Hepatic stellate cell (primary cell): Measurements from ENCODE around the gene CD207.
A peak's percentile ranks its signal among the peaks of the same experiment; 100 is the strongest.
"Not testable (repeated sequence)": the region's sequence is repeated elsewhere in the genome, so short reads cannot be mapped to it uniquely, and the experiment has no call there.

ENCODE experiments used
- DNase-seq: peaks from one replicate; pipeline ENCODE4 v3.0.0; 2011; ENCODE audit warnings: low spot score

CD207 gene

GRCh38 chr2:70835643-70836042, at the start of gene CD207:
TSS of gene CD207 (minus strand) at chr2:70835816. CDS start at chr2:70835776, 40 bp downstream.
- no peak for DNase-seq

GRCh38 chr2:70878543-70878942, 42.9 kb upstream of the CD207 start:
- not testable (repeated sequence) for DNase-seq

GRCh38 chr2:70876138-70876537, 40.5 kb upstream of the CD207 start:
- DNase-seq = not testable (repeated sequence)

- no peak for DNase-seq
Observed at GRCh38 chr2:70873541-70873940, 37.9 kb upstream of the CD207 start.

GRCh38 chr2:70871398-70872211, 36.0 kb upstream of the CD207 start:
- DNase-seq = peak; percentile 75

- DNase-seq = no peak
Observed at GRCh38 chr2:70870790-70871189, 35.2 kb upstream of the CD207 start.

GRCh38 chr2:70868970-70869369, 33.4 kb upstream of the CD207 start:
- no peak for DNase-seq

- DNase-seq = peak; percentile 84
Observed at GRCh38 chr2:70861777-70862625, 26.4 kb upstream of the CD207 start.

- no peak for DNase-seq
Observed at GRCh38 chr2:70855667-70856066, 20.1 kb upstream of the CD207 start.

- no peak for DNase-seq
Observed at GRCh38 chr2:70854411-70854810, 18.8 kb upstream of the CD207 start.

- DNase-seq = no peak
Observed at GRCh38 chr2:70852824-70853223, 17.2 kb upstream of the CD207 start.

- no peak for DNase-seq
Observed at GRCh38 chr2:70851704-70852103, 16.1 kb upstream of the CD207 start.

GRCh38 chr2:70850925-70851324, 15.3 kb upstream of the CD207 start:
- DNase-seq = no peak

- DNase-seq = no peak
Observed at GRCh38 chr2:70842401-70842800, 6.8 kb upstream of the CD207 start.

- no peak for DNase-seq
Observed at GRCh38 chr2:70837980-70838925, 2.6 kb upstream of the CD207 start.

GRCh38 chr2:70834881-70835280, 735 bp downstream of the CD207 start:
- no peak for DNase-seq

GRCh38 chr2:70834106-70834505, 1.5 kb downstream of the CD207 start:
- DNase-seq = no peak

GRCh38 chr2:70833246-70833645, 2.4 kb downstream of the CD207 start:
- DNase-seq = no peak

- DNase-seq = no peak
Observed at GRCh38 chr2:70832386-70832785, 3.2 kb downstream of the CD207 start.

- no peak for DNase-seq
Observed at GRCh38 chr2:70831861-70832260, 3.8 kb downstream of the CD207 start.

- DNase-seq = no peak
Observed at GRCh38 chr2:70830366-70830765, 5.2 kb downstream of the CD207 start.

- no peak for DNase-seq
Observed at GRCh38 chr2:70829916-70830315, 5.7 kb downstream of the CD207 start.
